Activated CD8-positive, alpha-beta T cell treated with anti-CD3 and anti-CD28 coated beads for 36 hours (primary cell): ENCODE data around the gene VPS36. TPM values are rescaled to one million over a fixed set of nuclear protein-coding genes. Genes with fewer than 3 reads are reported as not detected.

ENCODE experiments used
- ATAC-seq: fragments of 200-7000 bp; cut with Tn5 transposase; one replicate; pipeline ENCODE4 v1.10.0; 2021; ENCODE audit warnings: mild to moderate bottlenecking, moderate library complexity
- CTCF ChIA-PET: fragments of 350-600 bp; sonication (Branson Sonifier 250); formaldehyde crosslinking; loops from one replicate; lab custom pipeline; 2021; ENCODE audit warnings: antibody characterized with exemption; lab: Charles Lee
- POLR2A ChIA-PET: fragments of 350-600 bp; sonication (Branson Sonifier 250); formaldehyde crosslinking; loops from one replicate; lab custom pipeline; 2021; ENCODE audit warnings: antibody characterized with exemption; lab: Charles Lee
- DNase-seq: peaks from one replicate; pipeline ENCODE4 v3.0.0-alpha.2; 2020
- H3K27ac Mint-ChIP-seq: one replicate; pipeline ENCODE4 v1.8.0; 2021; ENCODE audit warnings: mild to moderate bottlenecking, mixed read lengths
- H3K27me3 Mint-ChIP-seq: one replicate; pipeline ENCODE4 v1.8.0; 2021; ENCODE audit warnings: mixed read lengths
- H3K36me3 Mint-ChIP-seq: one replicate; pipeline ENCODE4 v1.8.0; 2021; ENCODE audit warnings: low read depth, mixed read lengths
- H3K4me1 Mint-ChIP-seq: one replicate; pipeline ENCODE4 v1.8.0; 2021; ENCODE audit warnings: low read depth, mixed read lengths
- H3K4me3 Mint-ChIP-seq: one replicate; pipeline ENCODE4 v1.8.0; 2021; ENCODE audit warnings: mild to moderate bottlenecking, moderate library complexity, mixed read lengths
- H3K9me3 Mint-ChIP-seq: one replicate; pipeline ENCODE4 v1.8.0; 2021; ENCODE audit warnings: mixed read lengths
- intact Hi-C: fragments of 100-400 bp; cut with micrococcal nuclease; formaldehyde crosslinking; loops from one replicate; pipeline ENCODE4 v1.10.0; 2022
- total RNA-seq, 2 experiments: library from RNA; stranded (reverse); gene quantifications; one replicate each; pipeline ENCODE4 v1.2.3, GENCODE V29; 2021
- TF ChIP-seq, protein P1 (sequence below): fragments of 200-600 bp; IDR thresholded peaks from one replicate; pipeline ENCODE4 v1.8.0; 2022; ENCODE audit warnings: antibody characterized with exemption, mild to moderate bottlenecking

VPS36 gene
- total RNA-seq, 2 experiments from 2014 or later = 26.3 to 29.6 TPM

DNA sequence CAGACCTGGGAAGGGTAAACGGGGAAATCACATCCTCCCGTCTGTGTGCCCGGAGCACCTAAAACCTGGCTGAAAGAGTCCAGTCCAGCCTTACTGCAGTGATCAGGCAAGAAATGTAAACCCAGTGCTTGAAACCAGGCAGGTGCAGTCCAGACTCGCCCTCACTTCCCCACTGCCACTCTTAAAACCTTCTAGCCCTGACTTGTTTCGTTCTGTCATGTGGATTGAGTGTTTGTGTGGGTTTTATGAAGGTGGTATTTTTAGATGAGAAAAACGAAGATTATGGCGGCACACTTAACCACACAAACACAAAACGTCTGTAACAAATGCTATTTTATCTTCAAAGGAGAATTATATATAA lies 4.0 kb upstream of the VPS36 start:
- Mint-ChIP-seq H3K27me3 (no peaks in the 10 kb centered on the region), H3K4me1 (peaks cover 36% of the 10 kb centered on the region), H3K4me3 (peak overlapping the region; percentile 91), H3K27ac (peak overlapping the region; percentile 99), H3K9me3 (no peaks in the 10 kb centered on the region), H3K36me3 (peaks cover 22% of the 10 kb centered on the region)
- peak; percentile 31 for DNase-seq
- ATAC-seq = no peak
- TF ChIP-seq, protein P1, sequence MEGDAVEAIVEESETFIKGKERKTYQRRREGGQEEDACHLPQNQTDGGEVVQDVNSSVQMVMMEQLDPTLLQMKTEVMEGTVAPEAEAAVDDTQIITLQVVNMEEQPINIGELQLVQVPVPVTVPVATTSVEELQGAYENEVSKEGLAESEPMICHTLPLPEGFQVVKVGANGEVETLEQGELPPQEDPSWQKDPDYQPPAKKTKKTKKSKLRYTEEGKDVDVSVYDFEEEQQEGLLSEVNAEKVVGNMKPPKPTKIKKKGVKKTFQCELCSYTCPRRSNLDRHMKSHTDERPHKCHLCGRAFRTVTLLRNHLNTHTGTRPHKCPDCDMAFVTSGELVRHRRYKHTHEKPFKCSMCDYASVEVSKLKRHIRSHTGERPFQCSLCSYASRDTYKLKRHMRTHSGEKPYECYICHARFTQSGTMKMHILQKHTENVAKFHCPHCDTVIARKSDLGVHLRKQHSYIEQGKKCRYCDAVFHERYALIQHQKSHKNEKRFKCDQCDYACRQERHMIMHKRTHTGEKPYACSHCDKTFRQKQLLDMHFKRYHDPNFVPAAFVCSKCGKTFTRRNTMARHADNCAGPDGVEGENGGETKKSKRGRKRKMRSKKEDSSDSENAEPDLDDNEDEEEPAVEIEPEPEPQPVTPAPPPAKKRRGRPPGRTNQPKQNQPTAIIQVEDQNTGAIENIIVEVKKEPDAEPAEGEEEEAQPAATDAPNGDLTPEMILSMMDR = no peak
- ChIA-PET POLR2A (no interaction called here), CTCF (no interaction called here)
- intact Hi-C loops = loop anchor here (5.0 kb wide), 1 partner anchor 107 kb away; no protein-coding TSS in a partner anchor

DNA sequence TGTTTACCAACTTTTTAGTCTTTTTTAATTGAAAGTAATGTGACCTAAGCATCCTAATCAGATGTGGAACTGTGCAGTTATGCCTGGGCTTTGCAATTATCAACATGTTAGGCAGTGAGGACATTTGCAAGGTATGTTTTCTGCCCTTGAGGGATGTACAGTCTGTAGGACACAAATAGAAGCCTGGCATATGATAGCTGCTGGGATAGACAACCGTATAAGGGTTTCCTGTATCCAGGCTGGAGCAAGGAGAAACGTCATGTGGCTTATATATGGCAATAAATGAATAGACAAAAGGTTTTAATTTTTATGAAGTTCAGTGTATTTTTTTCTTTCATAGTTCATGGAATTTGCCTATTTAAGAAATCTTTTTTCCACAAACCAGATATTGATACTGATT lies 2.0 kb upstream of the VPS36 start:
- H3K4me1 Mint-ChIP-seq = peaks cover 42% of the 10 kb centered on the region

DNA sequence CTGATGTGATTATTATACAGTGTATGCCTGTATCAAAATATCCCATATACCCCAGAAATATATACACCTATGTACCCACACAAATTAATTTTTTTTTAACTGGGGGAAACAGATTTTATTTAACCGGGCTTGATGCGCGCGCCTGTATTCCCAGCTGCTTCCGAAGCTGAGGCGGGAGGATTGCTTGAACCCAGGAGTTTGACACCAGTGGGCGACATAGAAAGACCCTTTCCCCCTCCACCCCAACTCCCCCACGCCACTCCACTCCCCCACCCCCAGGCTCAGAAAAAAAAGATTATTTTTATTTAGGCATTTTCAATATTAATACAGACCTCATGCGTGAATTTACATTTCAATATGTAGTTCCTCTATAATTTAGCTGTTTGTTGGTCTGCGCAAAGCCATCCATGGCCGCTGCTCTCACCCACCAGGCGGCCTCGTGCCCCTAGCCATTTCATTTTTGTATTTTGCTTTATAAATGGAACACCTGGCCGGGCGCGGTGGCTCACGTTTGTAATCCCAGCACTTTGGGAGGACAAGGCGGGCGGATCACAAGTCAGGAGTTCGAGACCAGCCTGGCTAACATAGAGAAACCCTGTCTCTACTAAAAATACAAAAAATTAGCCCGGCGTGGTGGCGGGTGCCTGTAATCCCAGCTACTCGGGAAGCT lies 836 bp upstream of the VPS36 start:
- ChIA-PET CTCF (interaction anchor here (0.5 to 3.1 kb wide), 37 partner anchors 8 to 636 kb away, joined by 3 to 32 read pairs (median 4); partner anchors contain the start of gene SUGT1), POLR2A (interaction anchor here (0.6 to 1.9 kb wide), 6 partner anchors 16 to 1427 kb away, joined by 3 to 10 read pairs (median 4); partner anchors contain the start of gene SUGT1)
- TF ChIP-seq, protein P1 = no peak
- DNase-seq (no peak), ATAC-seq (no peak)
- H3K36me3 Mint-ChIP-seq = peaks cover 11% of the 10 kb centered on the region
- H3K9me3 Mint-ChIP-seq = no peaks in the 10 kb centered on the region
- peaks cover 36% of the 10 kb centered on the region for H3K4me1 Mint-ChIP-seq
- H3K27me3 Mint-ChIP-seq = no peaks in the 10 kb centered on the region
- peak overlapping the region; percentile 96 for H3K4me3 Mint-ChIP-seq
- intact Hi-C loops = loop anchor here (5.0 kb wide), 1 partner anchor 104 kb away; no protein-coding TSS in a partner anchor
- peak overlapping the region; percentile 87 for H3K27ac Mint-ChIP-seq

More for the DNA sequence above, 2.0 kb upstream of the VPS36 start:
- Mint-ChIP-seq H3K27ac (no peak overlapping the region), H3K9me3 (no peaks in the 10 kb centered on the region), H3K4me3 (no peak overlapping the region), H3K27me3 (no peaks in the 10 kb centered on the region), H3K36me3 (peaks cover 17% of the 10 kb centered on the region)
- TF ChIP-seq, protein P1 = no peak
- ChIA-PET CTCF (no interaction called here), POLR2A (no interaction called here)
- DNase-seq (no peak), ATAC-seq (no peak)
- intact Hi-C loops = loop anchor here (5.0 kb wide), 1 partner anchor 105 kb away; no protein-coding TSS in a partner anchor

DNA sequence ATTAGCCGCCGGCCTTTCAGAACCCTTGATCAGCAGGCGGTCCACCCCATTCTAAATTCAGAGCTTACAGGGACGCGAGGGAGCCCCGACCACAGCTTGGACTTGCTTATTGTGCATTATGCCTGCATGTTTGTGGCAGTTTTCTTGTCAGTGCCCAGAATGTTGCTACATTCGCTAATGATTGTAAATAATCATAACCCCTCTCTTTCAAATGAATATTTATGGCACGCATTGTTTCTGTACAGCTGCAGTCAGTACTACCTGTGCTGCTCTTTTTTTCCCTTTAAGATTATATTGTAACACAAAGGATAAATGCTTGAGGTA lies 321 bp upstream of the VPS36 start:
- H3K27me3 Mint-ChIP-seq = no peaks in the 10 kb centered on the region
- peaks cover 32% of the 10 kb centered on the region for H3K4me1 Mint-ChIP-seq
- peak overlapping the region; percentile 96 for H3K4me3 Mint-ChIP-seq
- TF ChIP-seq, protein P1 = peak; percentile 53
- intact Hi-C loops = loop anchor here (5.0 kb wide), 1 partner anchor 103 kb away; no protein-coding TSS in a partner anchor
- no peak for DNase-seq
- ATAC-seq = no peak
- H3K27ac Mint-ChIP-seq = peak overlapping the region; percentile 87
- CTCF ChIA-PET = interaction anchor here (0.5 to 3.1 kb wide), 37 partner anchors 8 to 635 kb away, joined by 3 to 32 read pairs (median 4); partner anchors contain the start of gene SUGT1
- no peaks in the 10 kb centered on the region for H3K9me3 Mint-ChIP-seq
- H3K36me3 Mint-ChIP-seq = peaks cover 8% of the 10 kb centered on the region
- POLR2A ChIA-PET = interaction anchor here (0.6 to 1.9 kb wide), 7 partner anchors 11 to 257 kb away, joined by 3 to 10 read pairs (median 4); partner anchors contain the start of gene SUGT1
